ENCODE results near the gene HLTF.
A peak's percentile ranks its signal among the peaks of the same experiment; 100 is the strongest.
"Not testable (repeated sequence)": the region's sequence is repeated elsewhere in the genome, so short reads cannot be mapped to it uniquely, and the experiment has no call there.

Gene HLTF

DNA sequence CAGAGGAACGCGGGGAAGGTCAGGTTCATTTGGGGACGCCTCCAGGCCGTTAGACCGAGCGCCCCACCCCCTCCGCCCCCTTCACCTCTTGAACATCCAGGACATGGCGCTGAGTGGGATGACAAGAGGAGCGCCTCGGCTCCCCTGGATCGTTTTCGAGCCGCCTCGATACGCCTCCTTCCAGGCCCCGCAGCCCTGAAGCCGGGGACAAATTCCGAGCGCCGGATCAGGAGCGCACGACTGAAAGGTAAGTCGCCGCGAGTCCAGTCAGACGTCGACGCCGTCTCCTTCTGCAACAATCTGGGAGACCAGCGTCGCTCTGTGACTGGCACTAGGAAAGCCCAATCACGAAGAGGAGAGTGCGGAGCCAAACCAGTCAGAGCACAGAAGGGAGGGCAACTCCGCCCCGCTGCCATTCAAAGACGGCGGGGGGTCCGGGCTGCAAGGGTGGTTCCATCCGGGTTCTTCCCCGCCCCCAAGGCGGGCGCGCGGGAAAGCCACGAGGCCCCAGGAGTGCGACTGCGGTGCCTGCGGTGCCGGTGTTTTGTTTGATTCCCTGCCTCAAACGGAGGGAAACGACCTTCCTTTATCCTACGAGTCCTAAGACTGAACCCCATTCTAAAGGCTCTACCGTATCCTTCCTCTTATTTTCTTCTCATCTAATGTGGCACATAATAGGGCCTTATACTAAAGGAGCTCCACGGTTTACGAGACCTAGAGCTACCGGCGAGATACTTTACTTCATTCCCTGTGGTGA lies at the start of gene HLTF:
Gene HLTF (minus strand): TSS at position 302 of the 757 bp plus-strand sequence. CDS start 197 bp downstream, at position 105.
- peak; percentile 99 for DNase-seq (ENCODE audit: low spot score)

- DNase-seq (ENCODE audit: low spot score): no peak
Observed at GRCh38 chr3:149134575-149134974, 48.2 kb upstream of the HLTF start.

GRCh38 chr3:149131589-149131988 lies 45.3 kb upstream of the HLTF start:
- no peak for DNase-seq (ENCODE audit: low spot score)

- DNase-seq (ENCODE audit: low spot score): peak; percentile 96
Observed at GRCh38 chr3:149129326-149130205, 43.2 kb upstream of the HLTF start, which contains the start of gene HPS3. HPS3 (plus strand) TSS chr3:149129638; CDS start chr3:149129724, 86 bp downstream.

- DNase-seq (ENCODE audit: low spot score): peak; percentile 30
Observed at GRCh38 chr3:149128821-149129220, 42.5 kb upstream of the HLTF start.

GRCh38 chr3:149122721-149123578 lies 36.6 kb upstream of the HLTF start:
- DNase-seq (ENCODE audit: low spot score): no peak

GRCh38 chr3:149120051-149120972 lies 34.0 kb upstream of the HLTF start:
- peak; percentile 71 for DNase-seq (ENCODE audit: low spot score)

- no peak for DNase-seq (ENCODE audit: low spot score)
Observed at GRCh38 chr3:149119466-149119865, 33.1 kb upstream of the HLTF start.

GRCh38 chr3:149118724-149119123 lies 32.4 kb upstream of the HLTF start:
- no peak for DNase-seq (ENCODE audit: low spot score)

DNA sequence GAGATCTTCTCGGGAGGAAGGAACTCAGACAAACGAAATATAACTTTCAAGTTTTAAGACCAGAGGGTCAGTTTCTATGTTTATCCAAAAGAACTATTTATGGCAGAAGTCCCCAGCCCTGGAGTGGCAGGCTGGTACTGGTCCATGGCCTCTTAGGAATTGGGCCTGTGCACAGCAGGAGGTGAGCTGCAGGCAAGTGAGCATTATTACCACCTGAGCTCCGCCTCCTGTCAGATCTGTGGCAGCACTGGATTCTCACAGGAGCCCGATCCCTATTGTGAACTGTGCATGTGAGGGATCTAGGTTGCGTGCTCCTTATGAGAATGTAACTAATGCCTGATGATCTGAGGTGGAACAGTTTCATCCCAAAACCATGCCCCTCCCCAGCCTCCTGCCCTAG lies 28.8 kb upstream of the HLTF start:
- no peak for DNase-seq (ENCODE audit: low spot score)

GRCh38 chr3:149114458-149114857 lies 28.1 kb upstream of the HLTF start:
- peak; percentile 21 for DNase-seq (ENCODE audit: low spot score)

- no peak for DNase-seq (ENCODE audit: low spot score)
Observed at GRCh38 chr3:149104484-149104883, 18.2 kb upstream of the HLTF start.

GRCh38 chr3:149101641-149102040 lies 15.3 kb upstream of the HLTF start:
- DNase-seq (ENCODE audit: low spot score): no peak

DNA sequence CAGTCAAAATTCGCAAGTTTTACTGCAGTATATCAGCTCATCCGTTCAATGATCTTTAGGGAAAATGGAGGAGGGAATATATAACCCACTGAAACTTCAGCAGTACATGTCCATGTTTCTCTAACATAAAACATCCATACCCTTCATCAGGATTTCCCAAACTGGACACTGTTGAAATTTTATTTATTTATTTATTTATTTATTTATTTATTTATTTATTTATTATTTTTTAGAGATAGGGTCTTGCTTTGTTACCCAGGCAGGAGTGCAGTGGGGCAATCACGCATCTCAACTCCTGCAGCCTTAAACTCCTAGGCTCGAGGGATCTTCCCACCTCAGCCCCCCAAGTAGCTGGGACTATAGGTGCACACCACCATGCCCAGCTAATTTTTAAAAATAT lies 14.8 kb upstream of the HLTF start:
- DNase-seq (ENCODE audit: low spot score): no peak

DNA sequence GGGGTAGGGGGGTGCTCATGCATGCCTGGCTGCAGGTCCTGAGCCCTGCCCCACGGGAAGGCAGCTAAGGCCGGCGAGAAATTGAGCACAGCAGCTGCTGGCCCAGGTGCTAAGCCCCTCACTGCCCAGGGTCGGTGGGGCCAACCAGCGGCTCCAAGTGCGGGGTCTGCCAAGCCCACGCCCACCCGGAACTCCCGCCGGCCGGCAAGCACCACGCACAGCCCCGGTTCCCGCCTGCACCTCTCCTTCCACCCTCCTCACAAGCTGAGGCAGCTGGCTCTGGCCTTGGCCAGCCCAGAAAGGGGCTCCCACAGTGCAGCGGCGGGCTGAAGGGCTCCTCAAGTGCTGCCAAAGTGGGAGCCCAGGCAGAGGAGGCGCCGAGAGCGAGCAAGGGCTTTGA lies 11.7 kb upstream of the HLTF start:
- DNase-seq (ENCODE audit: low spot score): not testable (repeated sequence)

DNA sequence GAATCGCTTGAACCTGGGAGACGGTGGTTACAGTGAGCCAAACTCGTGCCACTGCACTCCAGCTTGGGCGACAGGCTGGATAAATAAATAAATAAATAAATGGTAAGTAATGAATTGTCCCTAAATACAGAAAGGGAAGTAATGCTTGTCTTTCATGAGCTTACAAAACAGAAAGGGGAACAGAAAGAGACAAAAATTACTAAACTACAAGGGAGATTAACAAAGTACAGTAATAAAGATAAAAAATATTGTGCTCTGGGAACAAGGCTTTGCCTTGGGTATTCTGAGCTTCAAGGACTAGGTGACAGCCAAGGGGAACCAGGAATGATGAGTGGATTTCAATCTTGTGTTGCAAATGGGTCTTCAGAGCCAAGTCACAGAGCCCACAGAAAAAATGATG lies 9.2 kb upstream of the HLTF start:
- DNase-seq (ENCODE audit: low spot score): no peak

- no peak for DNase-seq (ENCODE audit: low spot score)
Observed at GRCh38 chr3:149091983-149092382, 5.7 kb upstream of the HLTF start.

DNA sequence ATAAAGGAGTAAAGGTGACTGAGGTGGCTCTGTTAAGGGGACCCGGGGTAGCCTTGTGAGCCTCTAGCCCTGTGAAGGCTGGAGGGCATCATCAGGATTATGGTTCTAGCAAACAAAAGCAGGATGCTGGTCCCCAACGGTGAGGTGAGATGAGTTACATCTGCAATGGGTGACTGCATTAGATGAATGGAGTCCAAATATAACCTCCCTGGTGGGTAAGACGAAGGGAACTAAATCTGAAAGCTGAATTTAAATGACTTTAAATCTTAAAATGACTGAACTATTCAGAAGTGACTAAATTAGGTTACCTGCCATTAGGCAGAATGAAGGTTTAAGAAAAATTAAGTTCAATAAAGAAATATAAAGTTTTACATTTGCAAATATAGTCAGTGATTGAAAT lies 4.6 kb upstream of the HLTF start:
- no peak for DNase-seq (ENCODE audit: low spot score)

DNA sequence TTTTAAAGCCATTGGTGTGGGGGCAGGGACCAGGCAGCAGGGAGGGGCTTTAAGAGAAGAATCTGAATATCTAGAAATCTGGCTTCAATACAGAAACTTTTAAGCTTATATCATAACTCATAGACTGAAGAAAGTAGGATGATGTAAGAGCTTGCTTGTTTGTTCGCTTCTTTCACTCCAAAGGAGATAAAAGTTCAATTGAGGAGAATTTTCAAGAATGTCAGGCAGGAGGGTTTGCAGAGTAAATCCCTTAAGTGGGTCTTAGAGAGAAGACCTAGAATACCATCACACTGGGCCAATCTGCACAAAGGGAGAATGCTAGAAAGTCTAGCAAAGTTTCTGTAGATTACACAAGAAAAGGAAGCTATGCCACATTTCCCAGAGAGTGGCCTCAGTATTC lies 4.1 kb upstream of the HLTF start:
- no peak for DNase-seq (ENCODE audit: low spot score)

- no peak for DNase-seq (ENCODE audit: low spot score)
Observed at GRCh38 chr3:149089395-149089794, 3.1 kb upstream of the HLTF start.

DNA sequence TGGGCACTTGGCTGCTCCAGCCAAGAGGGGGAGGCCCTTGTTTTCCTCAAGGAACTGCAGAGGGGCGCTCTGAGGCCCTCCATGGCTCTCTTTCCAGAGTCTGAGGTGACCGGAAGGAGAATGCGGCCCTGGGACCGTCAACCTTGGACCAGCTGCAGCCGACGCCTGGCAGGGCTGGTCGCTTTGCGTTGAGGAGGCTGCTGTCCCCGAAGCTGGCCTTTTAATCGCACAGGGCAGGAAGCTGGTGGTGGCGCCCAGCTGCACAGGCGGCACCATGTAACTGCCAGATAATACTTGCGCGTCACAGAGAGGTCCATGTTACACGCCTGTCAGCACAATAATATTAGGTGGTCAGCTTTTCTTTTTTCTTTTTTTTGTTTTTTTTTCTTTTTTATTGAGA lies 875 bp upstream of the HLTF start:
- no peak for DNase-seq (ENCODE audit: low spot score)
